Subcutaneous adipose tissue (tissue), 4 donors: ENCODE measurements around the gene ABHD17A. TPM values are rescaled to one million over a fixed set of nuclear protein-coding genes. Genes with fewer than 3 reads are reported as not detected.

Experiments used
- CTCF ChIP-seq: fragments of 450-650 bp; IDR thresholded peaks from one replicate; pipeline ENCODE4 v1.5.1; 2016; ENCODE audit warnings: low read depth, mild to moderate bottlenecking, control low read depth, antibody characterized with exemption, moderate library complexity
- total RNA-seq, 4 donors: library from RNA; depleted of rRNA; stranded (reverse); fragments of >200 nt; gene quantifications; one replicate each; pipeline ENCODE4 v1.1.0, GENCODE V29; 2016

Gene ABHD17A
- total RNA-seq, 4 donors from 2014 or later, result 43.7 to 88.9 (median 56.8) TPM

DNA sequence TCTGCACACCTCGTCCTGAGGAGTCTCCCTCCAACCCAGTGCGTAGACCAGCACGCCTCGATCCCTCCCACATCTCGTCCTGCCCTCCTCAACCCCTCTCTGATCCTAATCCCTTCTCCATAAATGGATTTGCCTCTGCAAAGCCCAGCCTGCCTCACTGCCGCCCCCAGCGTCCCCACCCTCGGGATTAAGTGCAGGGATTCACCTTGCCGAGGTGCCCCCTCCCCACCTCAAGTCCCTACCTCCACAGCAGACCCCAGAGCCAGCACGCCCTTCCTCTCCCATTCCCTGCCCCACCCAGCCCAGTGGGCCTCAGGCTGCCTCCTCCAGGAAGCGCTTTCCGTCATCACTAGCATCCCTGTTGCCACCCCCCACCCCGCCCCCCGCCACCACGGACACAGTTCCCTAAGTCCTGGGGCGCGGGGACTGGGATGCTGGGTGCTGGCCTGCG lies 25.9 kb downstream of the ABHD17A start:
- TF ChIP-seq CTCF, result no peak

GRCh38 chr19:1858412-1859081 lies 26.7 kb downstream of the ABHD17A start:
- no peak for TF ChIP-seq CTCF

GRCh38 chr19:1857648-1858326 lies 27.5 kb downstream of the ABHD17A start:
- no peak for TF ChIP-seq CTCF

DNA sequence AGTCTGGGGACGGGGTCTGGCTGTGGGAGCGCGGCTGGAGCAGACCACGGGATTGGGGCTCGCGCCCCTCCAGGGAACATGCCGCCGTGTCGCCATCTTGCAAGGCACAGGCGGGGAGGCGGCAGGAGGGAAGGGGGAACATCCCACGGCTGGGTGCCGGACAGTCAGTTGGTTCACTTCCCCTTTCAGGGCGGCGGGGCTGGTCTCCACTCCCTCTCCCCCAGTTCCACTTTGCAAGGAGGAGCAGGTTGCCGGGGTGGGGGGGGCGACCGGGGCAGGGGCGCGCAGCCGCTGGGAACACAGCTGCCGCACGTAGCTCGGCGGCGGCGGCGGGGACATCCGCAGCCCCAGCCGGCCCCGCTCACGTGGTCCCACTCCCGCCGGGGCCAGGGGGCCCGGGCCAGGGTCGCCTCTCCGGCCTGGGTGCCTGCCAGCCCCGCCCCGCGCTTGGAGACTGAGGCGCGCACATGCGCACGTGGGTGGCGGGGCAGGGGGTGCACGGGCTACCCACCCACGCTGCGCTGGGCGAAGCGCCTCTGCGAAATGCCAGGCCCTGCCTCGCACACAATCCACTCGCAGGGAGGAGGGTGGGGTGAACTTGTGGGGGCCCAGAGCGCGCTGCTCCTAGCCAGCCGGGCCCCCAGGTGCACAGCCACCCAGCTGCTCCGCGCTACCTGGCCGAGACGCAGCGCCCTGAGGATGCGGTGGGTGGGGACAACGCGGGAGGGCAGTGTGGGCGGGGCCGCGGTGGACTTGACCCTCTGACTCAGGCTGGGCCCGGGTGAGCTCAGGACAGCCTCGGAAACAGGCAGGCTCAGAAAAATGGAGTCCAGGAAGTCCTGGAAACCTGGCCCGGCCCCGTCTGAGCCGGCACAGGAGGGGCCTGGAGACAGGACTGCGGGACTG lies 28.3 kb downstream of the ABHD17A start:
- TF ChIP-seq CTCF, result no peak

- no peak for TF ChIP-seq CTCF
These were observed 29.0 kb downstream of the ABHD17A start for GRCh38 chr19:1856345-1856697.

DNA sequence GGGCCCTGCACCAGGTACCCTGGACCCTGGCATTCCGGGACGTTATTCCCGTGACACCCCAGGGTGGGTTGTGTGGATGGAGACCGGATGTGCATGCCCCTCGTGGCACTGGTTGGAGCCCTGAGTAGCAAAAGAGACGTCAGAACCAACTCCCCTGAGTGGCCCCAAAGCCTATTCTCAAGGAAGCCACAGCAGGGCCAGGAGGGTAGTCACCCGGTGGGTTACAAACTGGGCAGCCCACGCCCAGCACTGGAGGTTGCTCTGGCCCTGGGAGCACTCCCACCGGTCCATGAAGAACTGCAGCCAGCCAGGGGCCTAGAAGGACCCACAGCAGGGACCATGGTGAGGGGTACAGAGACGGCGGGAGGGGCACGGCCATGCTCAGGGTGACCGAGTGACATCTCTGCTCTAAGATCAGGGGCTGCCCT lies 29.5 kb downstream of the ABHD17A start:
- TF ChIP-seq CTCF, result no peak
